Suprapubic skin (tissue), 4 donors: ENCODE measurements around the gene VPS36. TPM values are rescaled to one million over a fixed set of nuclear protein-coding genes. Genes with fewer than 3 reads are reported as not detected.
"Not testable (repeated sequence)": the region's sequence is repeated elsewhere in the genome, so short reads cannot be mapped to it uniquely, and the experiment has no call there.

Source experiments
- DNase-seq, 2 donors: peaks; one replicate each; pipeline ENCODE4 v3.0.0-alpha.2; 2019; ENCODE audit warnings: low spot score in 2 of 2
- H3K27ac ChIP-seq: fragments of 200-600 bp; sonication (generic); one replicate; pipeline ENCODE4 v1.5.1; 2019
- H3K27me3 ChIP-seq: fragments of 200-600 bp; sonication (generic); one replicate; pipeline ENCODE4 v1.5.1; 2019
- H3K36me3 ChIP-seq: fragments of 200-600 bp; sonication (generic); one replicate; pipeline ENCODE4 v1.5.1; 2019
- H3K4me1 ChIP-seq: fragments of 200-600 bp; sonication (generic); one replicate; pipeline ENCODE4 v1.5.1; 2019
- H3K4me3 ChIP-seq: fragments of 200-600 bp; sonication (generic); one replicate; pipeline ENCODE4 v1.5.1; 2019; ENCODE audit warnings: mild to moderate bottlenecking
- H3K9me3 ChIP-seq: fragments of 200-600 bp; sonication (generic); one replicate; pipeline ENCODE4 v1.5.1; 2019
- CTCF ChIP-seq, 2 donors: fragments of 200-600 bp in 1 of 2; fragments of 450-650 bp in 1 of 2; sonication (generic) in 1 of 2; IDR thresholded peaks; one replicate each; pipeline ENCODE4 v1.5.1; 2016 to 2019; ENCODE audit warnings: antibody characterized with exemption in 2 of 2, mild to moderate bottlenecking in 1 of 2, moderate library complexity in 1 of 2
- EP300 ChIP-seq: sonication (generic); formaldehyde crosslinking; IDR thresholded peaks from one replicate; pipeline ENCODE4 v1.6.1; 2017; ENCODE audit warnings: antibody characterized with exemption
- POLR2A ChIP-seq, 2 donors: fragments of 450-650 bp; IDR thresholded peaks; one replicate each; pipeline ENCODE4 v1.6.1; 2017; ENCODE audit warnings: antibody characterized with exemption in 2 of 2, mild to moderate bottlenecking in 2 of 2, moderate library complexity in 2 of 2
- POLR2AphosphoS5 ChIP-seq, 3 donors: sonication (generic); formaldehyde crosslinking; IDR thresholded peaks; one replicate each; pipeline ENCODE4 v1.6.1; 2017; ENCODE audit warnings: antibody characterized with exemption in 3 of 3
- WGBS: methylation state at CpG from one replicate; pipeline ENCODE4 v1.1.5; 2018; 5-methylcytosine and 5-hydroxymethylcytosine counted together
- total RNA-seq, 4 donors: library from RNA; depleted of rRNA; stranded (reverse); fragments of >200 nt; gene quantifications; one replicate each; pipeline ENCODE4 v1.1.0, GENCODE V29; 2016

The VPS36 gene
- total RNA-seq, 4 donors from 2014 or later, result 86.0 to 331 (median 95.2) TPM

GRCh38 chr13:52411629-52412028 is 38.8 kb downstream of the VPS36 start:
- no peak overlapping the region for H3K27ac ChIP-seq

GRCh38 chr13:52408071-52408658 is 42.3 kb downstream of the VPS36 start:
- not testable (repeated sequence) for H3K27ac ChIP-seq, H3K4me3 ChIP-seq, DNase-seq, H3K9me3 ChIP-seq, H3K27me3 ChIP-seq
- peaks cover 10% of the 10 kb centered on the region for H3K36me3 ChIP-seq
- 93% methylated on average over 4 of the region's 33 CpGs for WGBS
- H3K4me1 ChIP-seq, result peaks cover 21% of the 10 kb centered on the region

More at GRCh38 chr13:52411629-52412028, 38.8 kb downstream of the VPS36 start:
- 64% methylated on average over 4 of the region's 4 CpGs for WGBS
- Histone ChIP-seq H3K4me3 (no peak overlapping the region), H3K27me3 (no peaks in the 10 kb centered on the region), H3K9me3 (no peaks in the 10 kb centered on the region), H3K36me3 (peaks cover 30% of the 10 kb centered on the region), H3K4me1 (peaks cover 21% of the 10 kb centered on the region)
- TF ChIP-seq POLR2A (IDR thresholded peaks at IDR 0.05), result no peak
- no peak for TF ChIP-seq POLR2AphosphoS5 (IDR thresholded peaks at IDR 0.05)
- no peak for TF ChIP-seq CTCF (IDR thresholded peaks at IDR 0.05)
- no peak for TF ChIP-seq EP300
- DNase-seq, result no peak

- peaks cover 21% of the 10 kb centered on the region for H3K4me1 ChIP-seq
- H3K27ac ChIP-seq, DNase-seq: not testable (repeated sequence)
Observed at GRCh38 chr13:52407436-52407835, 43.0 kb downstream of the VPS36 start.

GRCh38 chr13:52406629-52407028 is 43.8 kb downstream of the VPS36 start:
- 41% methylated on average over 4 of the region's 4 CpGs for WGBS
- Histone ChIP-seq H3K27me3 (no peaks in the 10 kb centered on the region), H3K4me3 (peak overlapping the region; percentile 75), H3K27ac (no peak overlapping the region), H3K4me1 (peaks cover 21% of the 10 kb centered on the region), H3K36me3 (peaks cover 7% of the 10 kb centered on the region), H3K9me3 (no peaks in the 10 kb centered on the region)
- TF ChIP-seq POLR2AphosphoS5 (IDR thresholded peaks at IDR 0.05), result no peak
- TF ChIP-seq POLR2A (IDR thresholded peaks at IDR 0.05), result no peak
- no peak for TF ChIP-seq EP300
- no peak for TF ChIP-seq CTCF (IDR thresholded peaks at IDR 0.05)
- no peak for DNase-seq

More at GRCh38 chr13:52407436-52407835, 43.0 kb downstream of the VPS36 start:
- H3K36me3 ChIP-seq, result peaks cover 10% of the 10 kb centered on the region
- H3K9me3 ChIP-seq, H3K27me3 ChIP-seq, H3K4me3 ChIP-seq: not testable (repeated sequence)
- WGBS, result 92% methylated on average over 12 of the region's 12 CpGs

- H3K27me3 ChIP-seq, result no peaks in the 10 kb centered on the region
- no peak for TF ChIP-seq POLR2A (IDR thresholded peaks at IDR 0.05)
- TF ChIP-seq POLR2AphosphoS5 (IDR thresholded peaks at IDR 0.05), result no peak
- no peak for TF ChIP-seq EP300
- TF ChIP-seq CTCF (IDR thresholded peaks at IDR 0.05), result no peak
- H3K9me3 ChIP-seq, result no peaks in the 10 kb centered on the region
- H3K27ac ChIP-seq, result peak within 1 kb of the TSS; percentile 65
- H3K4me1 ChIP-seq, result peaks cover 21% of the 10 kb centered on the region
- peaks cover 7% of the 10 kb centered on the region for H3K36me3 ChIP-seq
- 0% methylated on average over 16 of the region's 68 CpGs for WGBS
- H3K4me3 ChIP-seq, result peak within 1 kb of the TSS; percentile 75
- peak; percentile 77 to 89 for DNase-seq
Observed at GRCh38 chr13:52405767-52406494, 44.5 kb downstream of the VPS36 start, which contains the start of gene THSD1. Gene THSD1 (minus strand): TSS chr13:52406172. CDS start chr13:52402600, 3,572 bp downstream.

- DNase-seq, result no peak
- peaks cover 7% of the 10 kb centered on the region for H3K36me3 ChIP-seq
- no peaks in the 10 kb centered on the region for H3K27me3 ChIP-seq
- peak overlapping the region; percentile 75 for H3K4me3 ChIP-seq
- no peaks in the 10 kb centered on the region for H3K9me3 ChIP-seq
- peak overlapping the region; percentile 65 for H3K27ac ChIP-seq
- no peak for TF ChIP-seq EP300
- TF ChIP-seq POLR2AphosphoS5 (IDR thresholded peaks at IDR 0.05), result no peak
- no peak for TF ChIP-seq CTCF (IDR thresholded peaks at IDR 0.05)
- TF ChIP-seq POLR2A (IDR thresholded peaks at IDR 0.05), result no peak
- WGBS, result 4% methylated on average over 14 of the region's 14 CpGs
- peaks cover 21% of the 10 kb centered on the region for H3K4me1 ChIP-seq
Observed at GRCh38 chr13:52405369-52405766, 45.1 kb downstream of the VPS36 start.
